NCI-H510A treated with DMSO at 0.1 percent for 48 hours (cell line): ENCODE measurements around the gene MAPRE3.
"Not testable (repeated sequence)": the region's sequence is repeated elsewhere in the genome, so short reads cannot be mapped to it uniquely, and the experiment has no call there.

Experiments
- DNase-seq: peaks from one replicate; lab custom pipeline; 2025; lab: John Stamatoyannopoulos, UW

MAPRE3 gene

GRCh38 chr2:26970244-26970927, at the start of gene MAPRE3:
Gene MAPRE3, plus strand, starts transcription at chr2:26970637. Its CDS starts 51,582 bp downstream, at chr2:27022219.
- peak; percentile 74 for DNase-seq

GRCh38 chr2:26921323-26921722, 49.1 kb upstream of the MAPRE3 start:
- no peak for DNase-seq

- peak; percentile 55 for DNase-seq
These were observed 47.8 kb upstream of the MAPRE3 start for GRCh38 chr2:26922405-26923188.

- not testable (repeated sequence) for DNase-seq
These were observed 47.3 kb upstream of the MAPRE3 start for GRCh38 chr2:26923189-26923466.

- DNase-seq, result no peak
These were observed 45.7 kb upstream of the MAPRE3 start for GRCh38 chr2:26924731-26925099.

- DNase-seq, result no peak
These were observed 45.2 kb upstream of the MAPRE3 start for GRCh38 chr2:26925100-26925791.

GRCh38 chr2:26927221-26927620, 43.2 kb upstream of the MAPRE3 start:
- no peak for DNase-seq

- DNase-seq, result no peak
These were observed 37.5 kb upstream of the MAPRE3 start for GRCh38 chr2:26932974-26933373.

GRCh38 chr2:26933431-26934334, 36.8 kb upstream of the MAPRE3 start:
- DNase-seq, result no peak

- DNase-seq, result no peak
These were observed 36.1 kb upstream of the MAPRE3 start for GRCh38 chr2:26934335-26934724.

GRCh38 chr2:26934985-26935384, 35.5 kb upstream of the MAPRE3 start:
- DNase-seq, result no peak

GRCh38 chr2:26936855-26937254, 33.6 kb upstream of the MAPRE3 start:
- DNase-seq, result no peak

- DNase-seq, result no peak
These were observed 31.9 kb upstream of the MAPRE3 start for GRCh38 chr2:26938399-26939118.

GRCh38 chr2:26940001-26940400, 30.4 kb upstream of the MAPRE3 start:
- DNase-seq, result no peak

GRCh38 chr2:26941486-26941885, 29.0 kb upstream of the MAPRE3 start:
- no peak for DNase-seq

GRCh38 chr2:26942543-26943295, 27.7 kb upstream of the MAPRE3 start:
- peak; percentile 46 for DNase-seq

- DNase-seq, result no peak
These were observed 24.3 kb upstream of the MAPRE3 start for GRCh38 chr2:26945991-26946750.

- no peak for DNase-seq
These were observed 23.3 kb upstream of the MAPRE3 start for GRCh38 chr2:26946841-26947784.

GRCh38 chr2:26948800-26949199, 21.6 kb upstream of the MAPRE3 start:
- DNase-seq, result no peak
